ENCODE data around the gene SLC38A4. TPM values are rescaled to one million over a fixed set of nuclear protein-coding genes. Genes with fewer than 3 reads are reported as not detected.

The SLC38A4 gene
- total RNA-seq, 4 donors from 2014 or later: 0.17 TPM; not detected in 2

DNA sequence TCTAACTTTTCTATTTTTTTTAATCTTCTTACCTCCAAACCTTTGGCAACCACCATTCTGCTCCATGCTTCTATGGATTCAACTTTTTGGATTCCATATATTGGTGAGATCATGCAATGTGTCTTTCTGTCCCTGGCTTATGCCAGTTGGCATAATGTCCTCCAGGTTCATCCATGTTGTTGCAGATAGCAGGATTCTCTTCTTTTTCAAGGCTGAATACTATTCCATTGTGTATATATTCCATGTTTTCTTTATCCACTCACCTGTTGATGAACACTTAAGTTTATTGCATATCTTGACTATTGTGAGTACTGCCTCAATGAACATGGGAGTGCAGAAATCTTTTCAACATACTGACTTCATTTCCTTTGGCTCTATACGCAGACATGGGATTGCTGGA is 21.2 kb upstream of the SLC38A4 start:
- Histone ChIP-seq H3K27ac (replicated peaks in 1 of 4) (no peak overlapping the region), H3K9me3 (no peaks in the 10 kb centered on the region), H3K27me3 (no peaks in the 10 kb centered on the region), H3K4me1 (no peaks in the 10 kb centered on the region), H3K36me3 (no peaks in the 10 kb centered on the region), H3K4me3 (no peak overlapping the region)
- WGBS: 95% methylated on average over 1 of the region's 1 CpG
- intact Hi-C loops (cut with DNase I): no loop called here
- no peak for TF ChIP-seq POLR2AphosphoS5 (IDR thresholded peaks at IDR 0.05)
- TF ChIP-seq, protein P1, sequence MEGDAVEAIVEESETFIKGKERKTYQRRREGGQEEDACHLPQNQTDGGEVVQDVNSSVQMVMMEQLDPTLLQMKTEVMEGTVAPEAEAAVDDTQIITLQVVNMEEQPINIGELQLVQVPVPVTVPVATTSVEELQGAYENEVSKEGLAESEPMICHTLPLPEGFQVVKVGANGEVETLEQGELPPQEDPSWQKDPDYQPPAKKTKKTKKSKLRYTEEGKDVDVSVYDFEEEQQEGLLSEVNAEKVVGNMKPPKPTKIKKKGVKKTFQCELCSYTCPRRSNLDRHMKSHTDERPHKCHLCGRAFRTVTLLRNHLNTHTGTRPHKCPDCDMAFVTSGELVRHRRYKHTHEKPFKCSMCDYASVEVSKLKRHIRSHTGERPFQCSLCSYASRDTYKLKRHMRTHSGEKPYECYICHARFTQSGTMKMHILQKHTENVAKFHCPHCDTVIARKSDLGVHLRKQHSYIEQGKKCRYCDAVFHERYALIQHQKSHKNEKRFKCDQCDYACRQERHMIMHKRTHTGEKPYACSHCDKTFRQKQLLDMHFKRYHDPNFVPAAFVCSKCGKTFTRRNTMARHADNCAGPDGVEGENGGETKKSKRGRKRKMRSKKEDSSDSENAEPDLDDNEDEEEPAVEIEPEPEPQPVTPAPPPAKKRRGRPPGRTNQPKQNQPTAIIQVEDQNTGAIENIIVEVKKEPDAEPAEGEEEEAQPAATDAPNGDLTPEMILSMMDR (IDR thresholded peaks at IDR 0.05): no peak
- no peak for DNase-seq (ENCODE audit: extremely low spot score)

DNA sequence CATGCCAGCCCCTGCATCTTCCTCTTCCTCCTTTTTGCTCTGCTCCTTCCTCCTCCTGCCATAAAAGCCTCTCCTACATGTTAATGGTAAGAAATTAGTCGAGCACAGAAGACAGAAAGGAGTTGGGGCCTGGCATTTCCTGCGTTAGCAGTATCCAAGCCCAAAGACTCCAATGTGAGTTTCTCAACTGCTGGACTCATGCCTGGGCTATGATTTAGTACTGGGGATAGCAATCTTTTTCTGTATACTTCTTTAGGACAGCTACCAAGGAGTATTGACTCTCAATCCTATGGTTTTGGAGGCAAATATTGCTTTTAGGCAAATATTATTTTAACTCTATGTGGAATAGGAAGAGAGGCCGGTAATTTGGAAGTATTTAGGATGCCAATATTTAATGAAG is 18.0 kb upstream of the SLC38A4 start:
- Histone ChIP-seq H3K36me3 (no peaks in the 10 kb centered on the region), H3K27me3 (no peaks in the 10 kb centered on the region), H3K27ac (replicated peaks in 1 of 4) (no peak overlapping the region), H3K9me3 (no peaks in the 10 kb centered on the region), H3K4me3 (no peak overlapping the region), H3K4me1 (no peaks in the 10 kb centered on the region)
- intact Hi-C loops (cut with DNase I): no loop called here
- 75% methylated on average over 3 of the region's 3 CpGs for WGBS
- TF ChIP-seq POLR2A (IDR thresholded peaks at IDR 0.05; ENCODE audit: low read depth): no peak
- no peak for TF ChIP-seq EP300 (IDR thresholded peaks at IDR 0.05)
- TF ChIP-seq, protein P1 (IDR thresholded peaks at IDR 0.05): no peak
- TF ChIP-seq POLR2AphosphoS5 (IDR thresholded peaks at IDR 0.05): no peak
- no peak for DNase-seq (ENCODE audit: extremely low spot score)

DNA sequence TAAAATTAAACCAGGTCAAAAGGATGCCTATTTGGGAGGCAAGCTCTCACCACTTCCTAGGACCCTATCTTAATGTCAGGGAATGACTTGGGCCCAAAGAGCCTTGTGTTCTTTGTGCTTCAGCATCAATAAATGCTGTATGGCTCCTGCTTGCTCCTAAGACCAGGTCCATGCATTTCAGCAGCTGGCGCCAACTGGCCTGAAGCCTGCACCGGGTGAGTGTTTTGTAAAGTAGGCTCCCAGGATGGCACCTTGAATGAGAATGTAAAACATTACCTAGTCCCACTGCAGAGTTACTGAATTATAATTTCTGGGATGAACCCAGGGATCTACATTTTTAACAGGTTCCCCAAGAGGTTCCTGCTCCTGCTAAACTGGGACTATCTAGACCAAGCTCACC is 16.1 kb upstream of the SLC38A4 start:
- H3K4me1 ChIP-seq: no peaks in the 10 kb centered on the region
- TF ChIP-seq POLR2A (IDR thresholded peaks at IDR 0.05; ENCODE audit: low read depth) (no peak), EP300 (IDR thresholded peaks at IDR 0.05) (no peak), POLR2AphosphoS5 (IDR thresholded peaks at IDR 0.05) (no peak)
- TF ChIP-seq, protein P1 (IDR thresholded peaks at IDR 0.05): no peak
- H3K9me3 ChIP-seq: no peaks in the 10 kb centered on the region
- H3K36me3 ChIP-seq: no peaks in the 10 kb centered on the region
- no peak overlapping the region for H3K27ac ChIP-seq (replicated peaks in 1 of 4)
- 90% methylated on average over 2 of the region's 2 CpGs for WGBS
- H3K4me3 ChIP-seq: no peak overlapping the region
- DNase-seq (ENCODE audit: extremely low spot score): no peak
- H3K27me3 ChIP-seq: no peaks in the 10 kb centered on the region
- intact Hi-C loops (cut with DNase I): no loop called here

DNA sequence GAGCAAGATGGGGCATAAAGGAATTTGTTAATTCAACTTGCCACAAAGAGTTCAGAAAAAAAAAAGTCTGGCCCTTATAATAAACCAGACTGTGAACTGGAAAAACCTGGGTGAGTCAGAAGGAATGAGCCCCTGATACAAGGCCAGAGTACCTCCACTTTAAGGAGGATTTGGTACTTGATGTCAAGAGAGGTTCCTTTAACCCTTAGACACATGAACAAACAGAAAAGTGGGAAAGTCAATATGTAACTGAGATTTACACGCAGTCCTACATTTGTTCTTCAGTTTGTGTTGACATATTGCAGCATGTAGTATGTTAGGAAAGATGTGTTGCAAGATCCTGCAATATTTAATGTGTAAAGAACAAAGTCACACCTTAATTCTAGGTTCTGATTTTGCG is 14.2 kb upstream of the SLC38A4 start:
- TF ChIP-seq EP300 (IDR thresholded peaks at IDR 0.05): no peak
- TF ChIP-seq POLR2AphosphoS5 (IDR thresholded peaks at IDR 0.05): no peak
- TF ChIP-seq, protein P1 (IDR thresholded peaks at IDR 0.05): no peak
- no peak for TF ChIP-seq POLR2A (IDR thresholded peaks at IDR 0.05; ENCODE audit: low read depth)
- Histone ChIP-seq H3K9me3 (no peaks in the 10 kb centered on the region), H3K4me3 (no peak overlapping the region), H3K27me3 (no peaks in the 10 kb centered on the region), H3K4me1 (no peaks in the 10 kb centered on the region), H3K36me3 (no peaks in the 10 kb centered on the region), H3K27ac (replicated peaks in 1 of 4) (no peak overlapping the region)
- intact Hi-C loops (cut with DNase I): no loop called here
- DNase-seq (ENCODE audit: extremely low spot score): no peak
- WGBS: 77% methylated on average over 2 of the region's 2 CpGs

DNA sequence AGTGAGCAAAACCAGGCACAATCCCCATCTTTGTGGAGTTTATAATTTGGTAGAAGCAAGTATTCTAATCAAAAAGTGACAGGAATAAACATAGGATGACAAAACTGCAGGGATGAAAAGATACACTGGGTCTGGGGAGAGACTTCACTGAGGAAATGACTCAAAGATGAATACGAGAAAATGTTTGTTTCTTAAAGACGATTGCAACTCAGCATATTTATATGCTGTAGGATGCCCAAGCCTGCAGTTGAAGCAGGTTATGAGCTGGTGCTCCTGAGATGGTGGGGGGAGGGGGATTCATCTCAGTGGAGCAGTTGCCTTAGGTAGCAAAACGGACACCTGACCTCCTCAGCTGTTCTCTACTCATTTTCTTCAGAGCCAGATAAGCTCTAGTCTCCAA is 13.4 kb upstream of the SLC38A4 start:
- Histone ChIP-seq H3K27ac (replicated peaks in 1 of 4) (no peak overlapping the region), H3K4me3 (no peak overlapping the region), H3K36me3 (no peaks in the 10 kb centered on the region), H3K9me3 (no peaks in the 10 kb centered on the region), H3K4me1 (no peaks in the 10 kb centered on the region), H3K27me3 (no peaks in the 10 kb centered on the region)
- intact Hi-C loops (cut with DNase I): no loop called here
- 74% methylated on average over 3 of the region's 3 CpGs for WGBS
- TF ChIP-seq EP300 (IDR thresholded peaks at IDR 0.05) (no peak), POLR2AphosphoS5 (IDR thresholded peaks at IDR 0.05) (no peak), POLR2A (IDR thresholded peaks at IDR 0.05; ENCODE audit: low read depth) (no peak)
- TF ChIP-seq, protein P1 (IDR thresholded peaks at IDR 0.05): no peak
- no peak for DNase-seq (ENCODE audit: extremely low spot score)
